HEK293 (cell line): ENCODE data around the gene NBDY.
A peak's percentile ranks its signal among the peaks of the same experiment; 100 is the strongest.

ENCODE experiments used
- CTCF ChIA-PET: fragments of 350-600 bp; formaldehyde crosslinking; extraction: SDS; loops from one replicate; lab custom pipeline; 2021; ENCODE audit warnings: antibody characterized with exemption; lab: Yijun Ruan, JAX
- POLR2A ChIA-PET: fragments of 300-600 bp; formaldehyde crosslinking; extraction: SDS; loops from one replicate; lab custom pipeline; 2020; ENCODE audit warnings: antibody characterized with exemption, inconsistent platforms; lab: Yijun Ruan, JAX
- H3K27ac ChIP-seq: fragments of 200-500 bp; sonication (Bioruptor generic); 2 replicates; pipeline ENCODE4 v1.5.1; 2014; ENCODE audit warnings: low read depth, low read length, control low read depth, inconsistent platforms; ENCODE audit errors: extremely low read depth
- H3K36me3 ChIP-seq, 2 experiments: fragments of 200-500 bp in 1 of 2; sonication (Bioruptor generic) in 1 of 2; 1 replicate in 1 of 2; 2 replicates in 1 of 2; pipeline ENCODE4 v1.5.1; 2014 to 2017; ENCODE audit warnings: inconsistent platforms in 2 of 2, low read length in 2 of 2; ENCODE audit not compliant: control insufficient read depth in 2 of 2, insufficient read depth in 1 of 2
- H3K4me1 ChIP-seq: fragments of 200-500 bp; sonication (Bioruptor generic); 2 replicates; pipeline ENCODE4 v1.5.1; 2014; ENCODE audit warnings: mild to moderate bottlenecking, low read length, inconsistent platforms; ENCODE audit not compliant: control insufficient read depth, insufficient read depth
- H3K4me3 ChIP-seq: 2 replicates; pipeline ENCODE4 v1.5.1; 2011; ENCODE audit warnings: low read depth, mild to moderate bottlenecking, control low read depth, low read length, moderate library complexity
- H3K9me3 ChIP-seq: fragments of 200-500 bp; sonication (Bioruptor generic); 2 replicates; pipeline ENCODE4 v1.5.1; 2014; ENCODE audit warnings: low read depth, low read length, inconsistent platforms; ENCODE audit not compliant: control insufficient read depth, insufficient read depth
- GLIS1 ChIP-seq: fragments of 450-650 bp; formaldehyde crosslinking; IDR thresholded peaks from 2 replicates; pipeline ENCODE4 v1.5.1; 2016; ENCODE audit warnings: missing biosample characterization, missing genetic modification characterization
- IKZF3 ChIP-seq: fragments of 450-650 bp; IDR thresholded peaks from 2 replicates; pipeline ENCODE4 v1.5.0; 2018; ENCODE audit warnings: missing biosample characterization, mild to moderate bottlenecking, missing genetic modification characterization, moderate library complexity
- KLF8 ChIP-seq: fragments of 450-650 bp; formaldehyde crosslinking; IDR thresholded peaks from 2 replicates; pipeline ENCODE4 v1.5.1; 2016; ENCODE audit warnings: missing biosample characterization, missing genetic modification characterization
- SCRT1 ChIP-seq: fragments of 450-650 bp; formaldehyde crosslinking; IDR thresholded peaks from 2 replicates; pipeline ENCODE4 v1.5.1; 2016; ENCODE audit warnings: missing biosample characterization, missing genetic modification characterization, borderline replicate concordance
- ZBTB48 ChIP-seq: fragments of 450-650 bp; formaldehyde crosslinking; IDR thresholded peaks from 2 replicates; pipeline ENCODE4 v1.5.1; 2016; ENCODE audit warnings: missing biosample characterization, missing genetic modification characterization
- ZNF202 ChIP-seq: fragments of 450-650 bp; formaldehyde crosslinking; IDR thresholded peaks from 2 replicates; pipeline ENCODE4 v1.5.1; 2016; ENCODE audit warnings: missing biosample characterization, missing genetic modification characterization, borderline replicate concordance
- ZNF214 ChIP-seq: fragments of 450-650 bp; formaldehyde crosslinking; IDR thresholded peaks from 2 replicates; pipeline ENCODE4 v1.5.1; 2017; ENCODE audit warnings: missing biosample characterization, mild to moderate bottlenecking, missing genetic modification characterization, borderline replicate concordance
- ZNF221 ChIP-seq: fragments of 450-650 bp; formaldehyde crosslinking; IDR thresholded peaks from 2 replicates; pipeline ENCODE4 v1.5.1; 2017; ENCODE audit warnings: missing biosample characterization, missing genetic modification characterization, borderline replicate concordance
- ZNF433 ChIP-seq: fragments of 450-650 bp; formaldehyde crosslinking; IDR thresholded peaks from 2 replicates; pipeline ENCODE4 v1.5.1; 2016; ENCODE audit warnings: missing biosample characterization, missing genetic modification characterization, low read depth
- ZNF558 ChIP-seq: fragments of 450-650 bp; formaldehyde crosslinking; IDR thresholded peaks from 2 replicates; pipeline ENCODE4 v1.5.1; 2016; ENCODE audit warnings: missing biosample characterization, missing genetic modification characterization
- ZNF830 ChIP-seq: fragments of 450-650 bp; IDR thresholded peaks from 2 replicates; pipeline ENCODE4 v1.5.0; 2018; ENCODE audit warnings: missing biosample characterization, missing genetic modification characterization, low read depth, mild to moderate bottlenecking, moderate library complexity
- TF ChIP-seq, protein P1 (sequence below): fragments of 450-650 bp; formaldehyde crosslinking; IDR thresholded peaks from 2 replicates; pipeline ENCODE4 v1.5.1; 2016; ENCODE audit warnings: missing biosample characterization, missing genetic modification characterization
- TF ChIP-seq, protein P2 (sequence below): fragments of 450-650 bp; formaldehyde crosslinking; IDR thresholded peaks from 2 replicates; pipeline ENCODE4 v1.5.1; 2016; ENCODE audit warnings: missing biosample characterization, missing genetic modification characterization
- TF ChIP-seq, protein P3 (sequence below): fragments of 450-650 bp; formaldehyde crosslinking; conservative IDR thresholded peaks from 2 replicates; pipeline ENCODE4 v1.5.1; 2016; ENCODE audit warnings: low read depth, missing biosample characterization, missing genetic modification characterization
- TF ChIP-seq, protein P4 (sequence below): fragments of 450-650 bp; formaldehyde crosslinking; IDR thresholded peaks from 2 replicates; pipeline ENCODE4 v1.5.0; 2017; ENCODE audit warnings: missing biosample characterization, missing genetic modification characterization, borderline replicate concordance
- TF ChIP-seq, protein P5 (sequence below): fragments of 450-650 bp; formaldehyde crosslinking; IDR thresholded peaks from 2 replicates; pipeline ENCODE4 v1.5.1; 2016; ENCODE audit warnings: missing biosample characterization, missing genetic modification characterization, borderline replicate concordance

NBDY gene

DNA sequence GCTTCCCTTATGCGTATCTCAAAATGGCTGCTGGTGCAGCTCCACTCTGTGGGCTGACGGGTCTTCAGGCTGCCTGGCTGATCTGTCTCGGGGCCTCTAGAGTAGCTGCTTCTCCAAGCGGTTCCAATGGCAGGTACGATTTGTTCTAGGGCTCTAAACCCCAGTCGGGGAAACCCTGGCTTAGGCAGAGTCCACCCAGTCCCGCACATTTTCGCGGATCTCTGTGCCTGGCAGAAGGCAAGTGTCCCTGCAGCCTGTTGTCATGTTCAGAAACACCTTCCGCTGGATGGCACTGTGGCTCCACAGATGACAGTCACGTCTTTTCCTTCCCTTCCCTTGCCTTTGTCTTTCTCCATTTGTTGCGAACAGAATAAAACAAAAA is 54.4 kb downstream of the NBDY start:
- ChIA-PET POLR2A (no interaction called here), CTCF (interaction anchor here (0.6 to 0.8 kb wide), 4 partner anchors 17 to 760 kb away, joined by 3 to 6 read pairs (median 4); no protein-coding TSS in a partner anchor)
- Histone ChIP-seq H3K9me3 (no peaks in the 10 kb centered on the region), H3K36me3 (peaks cover 0 to 15% of the 10 kb centered on the region in 2 experiments; a peak in 1 of 3 replicates), H3K4me1 (no peaks in the 10 kb centered on the region), H3K4me3 (peak overlapping the region; percentile 41), H3K27ac (peak overlapping the region; percentile 73)
- no peak for TF ChIP-seq ZNF433 (tag by site-specific recombination)
- TF ChIP-seq, protein P1, sequence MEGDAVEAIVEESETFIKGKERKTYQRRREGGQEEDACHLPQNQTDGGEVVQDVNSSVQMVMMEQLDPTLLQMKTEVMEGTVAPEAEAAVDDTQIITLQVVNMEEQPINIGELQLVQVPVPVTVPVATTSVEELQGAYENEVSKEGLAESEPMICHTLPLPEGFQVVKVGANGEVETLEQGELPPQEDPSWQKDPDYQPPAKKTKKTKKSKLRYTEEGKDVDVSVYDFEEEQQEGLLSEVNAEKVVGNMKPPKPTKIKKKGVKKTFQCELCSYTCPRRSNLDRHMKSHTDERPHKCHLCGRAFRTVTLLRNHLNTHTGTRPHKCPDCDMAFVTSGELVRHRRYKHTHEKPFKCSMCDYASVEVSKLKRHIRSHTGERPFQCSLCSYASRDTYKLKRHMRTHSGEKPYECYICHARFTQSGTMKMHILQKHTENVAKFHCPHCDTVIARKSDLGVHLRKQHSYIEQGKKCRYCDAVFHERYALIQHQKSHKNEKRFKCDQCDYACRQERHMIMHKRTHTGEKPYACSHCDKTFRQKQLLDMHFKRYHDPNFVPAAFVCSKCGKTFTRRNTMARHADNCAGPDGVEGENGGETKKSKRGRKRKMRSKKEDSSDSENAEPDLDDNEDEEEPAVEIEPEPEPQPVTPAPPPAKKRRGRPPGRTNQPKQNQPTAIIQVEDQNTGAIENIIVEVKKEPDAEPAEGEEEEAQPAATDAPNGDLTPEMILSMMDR = peak; percentile 48; the same call in 1 of the 2 replicates
- TF ChIP-seq SCRT1 = peak; percentile 24; the same call in 1 of the 2 replicates
- TF ChIP-seq IKZF3 = no peak

DNA sequence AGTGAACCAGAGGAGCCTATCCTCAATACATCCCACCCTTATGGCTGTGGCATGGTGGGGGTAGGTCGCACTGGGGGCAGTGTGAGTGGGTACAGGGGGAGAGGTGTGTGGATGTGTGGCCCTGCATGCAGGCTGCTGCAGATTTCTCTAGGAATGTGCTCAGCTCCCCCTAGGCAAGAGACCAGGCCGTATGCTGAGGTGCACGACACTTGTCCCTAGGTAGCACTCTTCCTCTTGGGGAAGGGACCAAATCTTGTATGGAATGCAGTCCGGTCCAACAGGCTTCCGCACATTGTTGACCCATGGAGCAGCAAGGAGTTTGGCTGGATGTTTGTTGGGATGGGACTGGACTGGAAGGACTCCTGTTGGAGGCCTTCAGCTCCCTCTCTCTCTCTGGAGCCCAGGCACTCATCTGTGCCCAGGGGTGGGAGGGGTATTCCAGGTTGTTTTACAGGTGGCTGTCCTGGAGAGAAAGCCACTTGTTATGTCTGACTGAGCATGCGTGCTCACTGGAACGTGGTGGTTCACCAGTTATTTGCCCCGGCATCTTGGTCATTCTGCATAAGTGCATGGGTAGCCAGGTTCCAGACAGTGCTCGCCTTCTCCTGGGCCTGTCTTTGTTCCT is 55.1 kb downstream of the NBDY start:
- CTCF ChIA-PET = no interaction called here
- no peak for TF ChIP-seq ZNF221 (tag by site-specific recombination)
- no peak for TF ChIP-seq ZNF830 (tag by site-specific recombination)
- TF ChIP-seq, protein P2, sequence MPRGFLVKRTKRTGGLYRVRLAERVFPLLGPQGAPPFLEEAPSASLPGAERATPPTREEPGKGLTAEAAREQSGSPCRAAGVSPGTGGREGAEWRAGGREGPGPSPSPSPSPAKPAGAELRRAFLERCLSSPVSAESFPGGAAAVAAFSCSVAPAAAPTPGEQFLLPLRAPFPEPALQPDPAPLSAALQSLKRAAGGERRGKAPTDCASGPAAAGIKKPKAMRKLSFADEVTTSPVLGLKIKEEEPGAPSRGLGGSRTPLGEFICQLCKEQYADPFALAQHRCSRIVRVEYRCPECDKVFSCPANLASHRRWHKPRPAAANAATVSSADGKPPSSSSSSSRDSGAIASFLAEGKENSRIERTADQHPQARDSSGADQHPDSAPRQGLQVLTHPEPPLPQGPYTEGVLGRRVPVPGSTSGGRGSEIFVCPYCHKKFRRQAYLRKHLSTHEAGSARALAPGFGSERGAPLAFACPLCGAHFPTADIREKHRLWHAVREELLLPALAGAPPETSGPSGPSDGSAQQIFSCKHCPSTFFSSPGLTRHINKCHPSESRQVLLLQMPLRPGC = no peak
- no peak for TF ChIP-seq ZNF214
- TF ChIP-seq KLF8 (tag by site-specific recombination) = no peak
- no peak for TF ChIP-seq ZNF202 (tag by site-specific recombination)
- TF ChIP-seq, protein P3, sequence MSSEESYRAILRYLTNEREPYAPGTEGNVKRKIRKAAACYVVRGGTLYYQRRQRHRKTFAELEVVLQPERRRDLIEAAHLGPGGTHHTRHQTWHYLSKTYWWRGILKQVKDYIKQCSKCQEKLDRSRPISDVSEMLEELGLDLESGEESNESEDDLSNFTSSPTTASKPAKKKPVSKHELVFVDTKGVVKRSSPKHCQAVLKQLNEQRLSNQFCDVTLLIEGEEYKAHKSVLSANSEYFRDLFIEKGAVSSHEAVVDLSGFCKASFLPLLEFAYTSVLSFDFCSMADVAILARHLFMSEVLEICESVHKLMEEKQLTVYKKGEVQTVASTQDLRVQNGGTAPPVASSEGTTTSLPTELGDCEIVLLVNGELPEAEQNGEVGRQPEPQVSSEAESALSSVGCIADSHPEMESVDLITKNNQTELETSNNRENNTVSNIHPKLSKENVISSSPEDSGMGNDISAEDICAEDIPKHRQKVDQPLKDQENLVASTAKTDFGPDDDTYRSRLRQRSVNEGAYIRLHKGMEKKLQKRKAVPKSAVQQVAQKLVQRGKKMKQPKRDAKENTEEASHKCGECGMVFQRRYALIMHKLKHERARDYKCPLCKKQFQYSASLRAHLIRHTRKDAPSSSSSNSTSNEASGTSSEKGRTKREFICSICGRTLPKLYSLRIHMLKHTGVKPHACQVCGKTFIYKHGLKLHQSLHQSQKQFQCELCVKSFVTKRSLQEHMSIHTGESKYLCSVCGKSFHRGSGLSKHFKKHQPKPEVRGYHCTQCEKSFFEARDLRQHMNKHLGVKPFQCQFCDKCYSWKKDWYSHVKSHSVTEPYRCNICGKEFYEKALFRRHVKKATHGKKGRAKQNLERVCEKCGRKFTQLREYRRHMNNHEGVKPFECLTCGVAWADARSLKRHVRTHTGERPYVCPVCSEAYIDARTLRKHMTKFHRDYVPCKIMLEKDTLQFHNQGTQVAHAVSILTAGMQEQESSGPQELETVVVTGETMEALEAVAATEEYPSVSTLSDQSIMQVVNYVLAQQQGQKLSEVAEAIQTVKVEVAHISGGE (tag by site-specific recombination) = no peak
- no peak for TF ChIP-seq ZBTB48 (tag by site-specific recombination)
- TF ChIP-seq, protein P4, sequence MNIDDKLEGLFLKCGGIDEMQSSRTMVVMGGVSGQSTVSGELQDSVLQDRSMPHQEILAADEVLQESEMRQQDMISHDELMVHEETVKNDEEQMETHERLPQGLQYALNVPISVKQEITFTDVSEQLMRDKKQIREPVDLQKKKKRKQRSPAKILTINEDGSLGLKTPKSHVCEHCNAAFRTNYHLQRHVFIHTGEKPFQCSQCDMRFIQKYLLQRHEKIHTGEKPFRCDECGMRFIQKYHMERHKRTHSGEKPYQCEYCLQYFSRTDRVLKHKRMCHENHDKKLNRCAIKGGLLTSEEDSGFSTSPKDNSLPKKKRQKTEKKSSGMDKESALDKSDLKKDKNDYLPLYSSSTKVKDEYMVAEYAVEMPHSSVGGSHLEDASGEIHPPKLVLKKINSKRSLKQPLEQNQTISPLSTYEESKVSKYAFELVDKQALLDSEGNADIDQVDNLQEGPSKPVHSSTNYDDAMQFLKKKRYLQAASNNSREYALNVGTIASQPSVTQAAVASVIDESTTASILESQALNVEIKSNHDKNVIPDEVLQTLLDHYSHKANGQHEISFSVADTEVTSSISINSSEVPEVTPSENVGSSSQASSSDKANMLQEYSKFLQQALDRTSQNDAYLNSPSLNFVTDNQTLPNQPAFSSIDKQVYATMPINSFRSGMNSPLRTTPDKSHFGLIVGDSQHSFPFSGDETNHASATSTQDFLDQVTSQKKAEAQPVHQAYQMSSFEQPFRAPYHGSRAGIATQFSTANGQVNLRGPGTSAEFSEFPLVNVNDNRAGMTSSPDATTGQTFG (tag by site-specific recombination) = no peak
- TF ChIP-seq, protein P5, sequence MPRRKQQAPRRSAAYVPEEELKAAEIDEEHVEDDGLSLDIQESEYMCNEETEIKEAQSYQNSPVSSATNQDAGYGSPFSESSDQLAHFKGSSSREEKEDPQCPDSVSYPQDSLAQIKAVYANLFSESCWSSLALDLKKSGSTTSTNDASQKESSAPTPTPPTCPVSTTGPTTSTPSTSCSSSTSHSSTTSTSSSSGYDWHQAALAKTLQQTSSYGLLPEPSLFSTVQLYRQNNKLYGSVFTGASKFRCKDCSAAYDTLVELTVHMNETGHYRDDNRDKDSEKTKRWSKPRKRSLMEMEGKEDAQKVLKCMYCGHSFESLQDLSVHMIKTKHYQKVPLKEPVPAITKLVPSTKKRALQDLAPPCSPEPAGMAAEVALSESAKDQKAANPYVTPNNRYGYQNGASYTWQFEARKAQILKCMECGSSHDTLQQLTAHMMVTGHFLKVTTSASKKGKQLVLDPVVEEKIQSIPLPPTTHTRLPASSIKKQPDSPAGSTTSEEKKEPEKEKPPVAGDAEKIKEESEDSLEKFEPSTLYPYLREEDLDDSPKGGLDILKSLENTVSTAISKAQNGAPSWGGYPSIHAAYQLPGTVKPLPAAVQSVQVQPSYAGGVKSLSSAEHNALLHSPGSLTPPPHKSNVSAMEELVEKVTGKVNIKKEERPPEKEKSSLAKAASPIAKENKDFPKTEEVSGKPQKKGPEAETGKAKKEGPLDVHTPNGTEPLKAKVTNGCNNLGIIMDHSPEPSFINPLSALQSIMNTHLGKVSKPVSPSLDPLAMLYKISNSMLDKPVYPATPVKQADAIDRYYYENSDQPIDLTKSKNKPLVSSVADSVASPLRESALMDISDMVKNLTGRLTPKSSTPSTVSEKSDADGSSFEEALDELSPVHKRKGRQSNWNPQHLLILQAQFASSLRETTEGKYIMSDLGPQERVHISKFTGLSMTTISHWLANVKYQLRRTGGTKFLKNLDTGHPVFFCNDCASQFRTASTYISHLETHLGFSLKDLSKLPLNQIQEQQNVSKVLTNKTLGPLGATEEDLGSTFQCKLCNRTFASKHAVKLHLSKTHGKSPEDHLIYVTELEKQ (tag by site-specific recombination) = no peak
- TF ChIP-seq GLIS1 (tag by site-specific recombination) = no peak
- TF ChIP-seq ZNF558 (tag by site-specific recombination) = no peak

More for the DNA sequence above, 55.1 kb downstream of the NBDY start:
- H3K36me3 ChIP-seq = peaks cover 0 to 15% of the 10 kb centered on the region in 2 experiments; a peak in 1 of 3 replicates
- POLR2A ChIA-PET = no interaction called here
- no peak overlapping the region for H3K4me3 ChIP-seq
- H3K4me1 ChIP-seq = no peaks in the 10 kb centered on the region
- H3K9me3 ChIP-seq = no peaks in the 10 kb centered on the region
- no peak overlapping the region for H3K27ac ChIP-seq
